ENCODE results near the gene LRIG1.

Gene LRIG1

GRCh38 chr3:66494959-66495667, 5.7 kb downstream of the LRIG1 start:
- TF ChIP-seq CTCF (IDR thresholded peaks at IDR 0.05; ENCODE audit: control insufficient read depth, insufficient read depth, low read depth, low read length, missing control alignments) = no peak
- DNase-seq (ENCODE audit: low read depth) = no peak
- H3K4me3 ChIP-seq (ENCODE audit: control insufficient read depth, low read depth, low read length) = no peak overlapping the region

GRCh38 chr3:66493458-66494099, 7.2 kb downstream of the LRIG1 start:
- TF ChIP-seq CTCF (IDR thresholded peaks at IDR 0.05; ENCODE audit: control insufficient read depth, insufficient read depth, low read depth, low read length, missing control alignments) = no peak
- no peak overlapping the region for H3K4me3 ChIP-seq (ENCODE audit: control insufficient read depth, low read depth, low read length)
- no peak for DNase-seq (ENCODE audit: low read depth)

GRCh38 chr3:66492672-66493071, 8.2 kb downstream of the LRIG1 start:
- no peak for TF ChIP-seq CTCF (IDR thresholded peaks at IDR 0.05; ENCODE audit: control insufficient read depth, insufficient read depth, low read depth, low read length, missing control alignments)
- no peak for DNase-seq (ENCODE audit: low read depth)
- H3K4me3 ChIP-seq (ENCODE audit: control insufficient read depth, low read depth, low read length) = no peak overlapping the region

GRCh38 chr3:66492071-66492470, 8.8 kb downstream of the LRIG1 start:
- DNase-seq (ENCODE audit: low read depth) = no peak
- no peak for TF ChIP-seq CTCF (IDR thresholded peaks at IDR 0.05; ENCODE audit: control insufficient read depth, insufficient read depth, low read depth, low read length, missing control alignments)
- H3K4me3 ChIP-seq (ENCODE audit: control insufficient read depth, low read depth, low read length) = no peak overlapping the region

- DNase-seq (ENCODE audit: low read depth) = no peak
- TF ChIP-seq CTCF (IDR thresholded peaks at IDR 0.05; ENCODE audit: control insufficient read depth, insufficient read depth, low read depth, low read length, missing control alignments) = no peak
- H3K4me3 ChIP-seq (ENCODE audit: control insufficient read depth, low read depth, low read length) = no peak overlapping the region
Observed at GRCh38 chr3:66490984-66491383, 9.8 kb downstream of the LRIG1 start.

GRCh38 chr3:66490214-66490613, 10.6 kb downstream of the LRIG1 start:
- H3K4me3 ChIP-seq (ENCODE audit: control insufficient read depth, low read depth, low read length) = no peak overlapping the region
- no peak for DNase-seq (ENCODE audit: low read depth)
- no peak for TF ChIP-seq CTCF (IDR thresholded peaks at IDR 0.05; ENCODE audit: control insufficient read depth, insufficient read depth, low read depth, low read length, missing control alignments)

Measured in AG09309 (cell line).